Left ventricle myocardium inferior (tissue), 1 donor: ENCODE results near the gene CDK6. TPM values are rescaled to one million over a fixed set of nuclear protein-coding genes. Genes with fewer than 3 reads are reported as not detected.

Experiments used
- DNase-seq: peaks from one replicate; pipeline ENCODE4 v3.0.0-alpha.2; 2020
- H3K27ac ChIP-seq: fragments of 200-600 bp; replicated peaks from 2 replicates; pipeline ENCODE4 v1.8.0; 2021
- H3K27me3 ChIP-seq: fragments of 200-600 bp; 2 replicates; pipeline ENCODE4 v1.8.0; 2021; ENCODE audit warnings: low read depth
- H3K36me3 ChIP-seq: fragments of 200-600 bp; 2 replicates; pipeline ENCODE4 v1.8.0; 2021
- H3K4me1 ChIP-seq: fragments of 200-600 bp; 2 replicates; pipeline ENCODE4 v1.8.0; 2021
- H3K4me3 ChIP-seq: fragments of 200-600 bp; 2 replicates; pipeline ENCODE4 v1.8.0; 2021; ENCODE audit warnings: mild to moderate bottlenecking, moderate library complexity
- H3K9me3 ChIP-seq: fragments of 200-600 bp; replicated peaks from 2 replicates; pipeline ENCODE4 v1.8.0; 2021
- intact Hi-C: fragments of 100-400 bp; cut with micrococcal nuclease; formaldehyde crosslinking; loops from one replicate; pipeline ENCODE4 v1.11.0; 2022
- total RNA-seq: library from RNA; stranded (reverse); fragmentation: NEBNext Ultra II Directional; extraction: Animal tissue kit (Norgen Biotek cat#: 25700); gene quantifications from one replicate; pipeline ENCODE4 v1.2.1, GENCODE V29; 2021
- TF ChIP-seq, protein P1 (sequence below): fragments of 200-600 bp; IDR thresholded peaks from 2 replicates; pipeline ENCODE4 v1.8.0; 2021; ENCODE audit warnings: antibody characterized with exemption, mild to moderate bottlenecking, borderline replicate concordance
- donor health status: DM: no; HTN: yes; CAD: no; lungs with severe emphysema.

Gene CDK6
- total RNA-seq, 1 donor from 2014 or later: 16.5 TPM

DNA sequence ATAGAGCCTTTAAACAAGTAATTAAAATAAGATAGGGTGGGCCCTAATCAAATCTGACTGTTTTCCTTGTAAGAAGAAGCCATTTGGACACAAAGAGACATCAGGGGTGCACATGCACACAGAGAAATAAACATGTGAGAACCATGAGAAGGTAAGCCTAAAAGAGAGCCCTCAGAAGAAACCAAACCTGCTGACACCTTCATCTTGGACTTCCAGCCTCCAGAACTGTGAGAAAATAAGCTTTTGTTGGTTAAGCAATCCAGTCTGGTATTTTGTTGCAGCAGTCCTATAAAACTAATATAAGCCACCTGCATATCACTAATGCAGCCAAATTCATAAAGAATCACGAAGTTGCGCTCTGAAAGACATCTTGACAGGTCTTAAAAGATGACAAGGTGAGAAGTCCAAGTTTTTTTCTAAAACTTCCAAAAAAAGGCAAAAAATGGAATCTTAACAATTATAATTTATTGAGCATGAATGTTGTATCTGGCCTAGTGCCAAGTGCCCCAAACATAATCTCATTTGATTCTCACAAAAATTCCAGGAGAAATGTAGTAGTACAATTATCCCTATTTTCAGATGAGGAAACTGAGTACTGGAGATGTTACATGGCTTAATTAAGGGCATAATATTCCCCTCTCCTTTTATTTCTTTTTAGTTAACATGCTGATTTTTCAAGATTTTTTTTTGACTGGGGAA, 211.9 kb downstream of the CDK6 start:
- Histone ChIP-seq H3K9me3 (peaks cover 5% of the 10 kb centered on the region), H3K27me3 (no peaks in the 10 kb centered on the region), H3K4me3 (no peak overlapping the region), H3K4me1 (peaks cover 41% of the 10 kb centered on the region), H3K27ac (no peak overlapping the region), H3K36me3 (no peaks in the 10 kb centered on the region)
- TF ChIP-seq, protein P1, sequence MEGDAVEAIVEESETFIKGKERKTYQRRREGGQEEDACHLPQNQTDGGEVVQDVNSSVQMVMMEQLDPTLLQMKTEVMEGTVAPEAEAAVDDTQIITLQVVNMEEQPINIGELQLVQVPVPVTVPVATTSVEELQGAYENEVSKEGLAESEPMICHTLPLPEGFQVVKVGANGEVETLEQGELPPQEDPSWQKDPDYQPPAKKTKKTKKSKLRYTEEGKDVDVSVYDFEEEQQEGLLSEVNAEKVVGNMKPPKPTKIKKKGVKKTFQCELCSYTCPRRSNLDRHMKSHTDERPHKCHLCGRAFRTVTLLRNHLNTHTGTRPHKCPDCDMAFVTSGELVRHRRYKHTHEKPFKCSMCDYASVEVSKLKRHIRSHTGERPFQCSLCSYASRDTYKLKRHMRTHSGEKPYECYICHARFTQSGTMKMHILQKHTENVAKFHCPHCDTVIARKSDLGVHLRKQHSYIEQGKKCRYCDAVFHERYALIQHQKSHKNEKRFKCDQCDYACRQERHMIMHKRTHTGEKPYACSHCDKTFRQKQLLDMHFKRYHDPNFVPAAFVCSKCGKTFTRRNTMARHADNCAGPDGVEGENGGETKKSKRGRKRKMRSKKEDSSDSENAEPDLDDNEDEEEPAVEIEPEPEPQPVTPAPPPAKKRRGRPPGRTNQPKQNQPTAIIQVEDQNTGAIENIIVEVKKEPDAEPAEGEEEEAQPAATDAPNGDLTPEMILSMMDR: no peak
- DNase-seq: no peak
- intact Hi-C loops: loop anchor here (5.0 to 10.0 kb wide), 3 partner anchors 70 to 433 kb away; partner anchors contain the start of gene CDK6

DNA sequence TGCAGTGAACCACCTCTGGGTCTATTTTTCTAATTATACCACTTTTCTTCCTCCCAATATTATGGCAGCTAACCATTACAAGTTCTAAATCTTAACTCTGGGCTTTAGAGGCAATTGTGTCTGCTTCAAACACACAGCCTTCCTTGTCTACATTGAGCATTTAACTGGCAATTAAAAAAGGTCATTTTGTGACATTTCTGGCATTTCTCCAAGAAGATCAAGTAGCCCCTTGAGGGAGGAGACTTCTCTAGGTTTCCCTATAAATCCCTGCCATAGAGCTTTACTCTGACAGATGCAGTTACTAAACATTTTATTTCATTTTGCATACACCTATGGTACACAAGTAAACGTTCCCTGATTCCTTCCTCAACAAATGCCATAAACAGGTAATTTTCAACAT, 212.8 kb downstream of the CDK6 start:
- intact Hi-C loops: loop anchor here (5.0 to 10.0 kb wide), 3 partner anchors 71 to 434 kb away; partner anchors contain the start of gene CDK6
- Histone ChIP-seq H3K27me3 (no peaks in the 10 kb centered on the region), H3K4me3 (no peak overlapping the region), H3K4me1 (peaks cover 41% of the 10 kb centered on the region), H3K27ac (peak overlapping the region; percentile 51), H3K36me3 (no peaks in the 10 kb centered on the region), H3K9me3 (peaks cover 5% of the 10 kb centered on the region)
- TF ChIP-seq, protein P1: no peak
- no peak for DNase-seq

DNA sequence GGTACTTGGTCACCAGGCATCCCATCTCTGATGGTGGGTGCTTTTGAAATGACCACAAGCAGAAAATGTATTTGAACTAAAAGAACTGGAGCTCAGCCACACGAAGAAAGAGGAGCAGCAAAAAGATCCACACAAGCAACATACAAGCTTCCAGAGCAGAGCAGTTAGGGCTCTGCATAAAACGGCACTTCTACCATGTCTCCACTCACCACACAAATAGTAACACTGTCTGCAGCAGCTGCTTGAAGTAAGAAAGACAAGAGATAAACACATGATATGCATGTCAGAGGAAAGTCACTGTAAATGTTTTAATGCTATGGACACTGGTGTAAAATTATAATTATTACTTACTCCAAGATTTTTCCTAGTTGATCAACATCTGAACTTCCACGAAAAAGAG, 213.7 kb downstream of the CDK6 start:
- H3K36me3 ChIP-seq: peaks cover 6% of the 10 kb centered on the region
- no peak for DNase-seq
- H3K9me3 ChIP-seq: peaks cover 5% of the 10 kb centered on the region
- H3K4me3 ChIP-seq: no peak overlapping the region
- H3K27ac ChIP-seq: peak overlapping the region; percentile 51
- intact Hi-C loops: loop anchor here (5.0 to 10.0 kb wide), 3 partner anchors 72 to 435 kb away; partner anchors contain the start of gene CDK6
- H3K27me3 ChIP-seq: no peaks in the 10 kb centered on the region
- TF ChIP-seq, protein P1: no peak
- peaks cover 41% of the 10 kb centered on the region for H3K4me1 ChIP-seq

DNA sequence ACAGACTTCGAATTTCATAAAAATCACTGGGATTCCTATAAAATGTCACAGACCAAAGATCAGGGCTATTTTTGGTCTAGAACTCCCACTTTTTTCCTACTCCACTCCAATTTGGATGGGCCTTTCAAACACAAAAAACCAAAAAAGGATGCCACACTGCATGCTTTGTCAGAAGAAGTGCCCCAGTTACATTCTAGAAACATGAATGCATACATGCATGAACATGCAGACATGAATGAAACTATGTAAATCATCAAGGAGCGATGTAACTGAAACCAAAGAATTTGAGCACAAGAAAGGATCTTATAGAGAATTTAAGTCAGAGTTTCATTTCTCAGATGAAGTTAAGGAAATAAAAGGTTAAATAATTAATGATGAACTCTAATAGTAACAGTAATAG, 214.3 kb downstream of the CDK6 start:
- intact Hi-C loops: loop anchor here (5.0 to 10.0 kb wide), 3 partner anchors 73 to 435 kb away; partner anchors contain the start of gene CDK6
- no peak overlapping the region for H3K4me3 ChIP-seq
- TF ChIP-seq, protein P1: no peak
- peaks cover 41% of the 10 kb centered on the region for H3K4me1 ChIP-seq
- peaks cover 12% of the 10 kb centered on the region for H3K36me3 ChIP-seq
- no peaks in the 10 kb centered on the region for H3K27me3 ChIP-seq
- peak overlapping the region; percentile 51 for H3K27ac ChIP-seq
- H3K9me3 ChIP-seq: peaks cover 5% of the 10 kb centered on the region
- no peak for DNase-seq

DNA sequence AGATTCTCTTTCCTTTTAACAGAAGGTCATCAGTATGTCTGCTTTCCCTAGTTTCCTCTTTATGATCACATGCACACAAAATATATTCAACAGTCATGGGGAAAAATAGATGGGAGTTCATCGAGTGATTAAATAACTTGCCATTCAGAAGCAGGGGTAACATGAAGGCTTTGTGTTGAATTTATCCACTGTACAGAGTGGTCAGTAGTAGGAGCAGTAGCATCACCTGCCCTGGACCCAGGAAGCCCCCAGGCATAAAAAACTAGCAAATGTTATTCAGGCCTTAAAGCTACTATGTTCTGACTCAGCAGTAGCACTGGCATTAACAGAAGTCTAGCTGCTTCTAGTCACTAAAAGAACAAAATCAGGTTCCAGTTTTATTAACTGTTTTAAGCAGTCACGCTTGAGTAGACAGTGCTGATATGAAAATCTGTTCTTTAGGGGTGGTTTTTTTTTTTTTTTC, 214.8 kb downstream of the CDK6 start:
- peak overlapping the region; percentile 51 for H3K27ac ChIP-seq
- H3K4me1 ChIP-seq: peaks cover 43% of the 10 kb centered on the region
- intact Hi-C loops: loop anchor here (5.0 to 10.0 kb wide), 3 partner anchors 73 to 436 kb away; partner anchors contain the start of gene CDK6
- H3K27me3 ChIP-seq: no peaks in the 10 kb centered on the region
- H3K9me3 ChIP-seq: peaks cover 5% of the 10 kb centered on the region
- no peak for DNase-seq
- peaks cover 17% of the 10 kb centered on the region for H3K36me3 ChIP-seq
- H3K4me3 ChIP-seq: no peak overlapping the region
- TF ChIP-seq, protein P1: no peak
